Stimulated activated CD4-positive, alpha-beta T cell treated with anti-CD3 and anti-CD28 coated beads, Interleukin-15, amount 100 ng/mL, for 48 hours (primary cell): ENCODE results near the gene SUN5.
"Not testable (repeated sequence)": the region's sequence is repeated elsewhere in the genome, so short reads cannot be mapped to it uniquely, and the experiment has no call there.

ENCODE experiments used
- DNase-seq, 2 donors: peaks; one replicate each; pipeline ENCODE4 v3.0.0-alpha.2; 2020; ENCODE audit warnings: low read depth in 2 of 2

Gene SUN5

GRCh38 chr20:33004141-33004751 lies at the start of gene SUN5:
TSS of gene SUN5 (minus strand) at chr20:33004433. CDS start at chr20:33004340, 93 bp downstream.
- DNase-seq = no peak

GRCh38 chr20:33053291-33054106 lies 49.3 kb upstream of the SUN5 start, which contains the start of gene BPIFB3:
TSS of gene BPIFB3 (plus strand) at chr20:33053903. CDS start at chr20:33055436, 1,533 bp downstream.
- DNase-seq = no peak

- DNase-seq = no peak
Measured at GRCh38 chr20:33051333-33051732, 47.1 kb upstream of the SUN5 start.

GRCh38 chr20:33046412-33046811 lies 42.2 kb upstream of the SUN5 start:
- no peak for DNase-seq

GRCh38 chr20:33045129-33045721 lies 41.0 kb upstream of the SUN5 start:
- not testable (repeated sequence) for DNase-seq

GRCh38 chr20:33043731-33044181 lies 39.5 kb upstream of the SUN5 start:
- DNase-seq = no peak

GRCh38 chr20:33042983-33043730 lies 38.9 kb upstream of the SUN5 start:
- no peak for DNase-seq

GRCh38 chr20:33042430-33042829 lies 38.2 kb upstream of the SUN5 start:
- no peak for DNase-seq

- no peak for DNase-seq
Measured at GRCh38 chr20:33038243-33038642, 34.0 kb upstream of the SUN5 start.

- no peak for DNase-seq
Measured at GRCh38 chr20:33037456-33037855, 33.2 kb upstream of the SUN5 start.

GRCh38 chr20:33034901-33035492 lies 30.8 kb upstream of the SUN5 start:
- no peak for DNase-seq

GRCh38 chr20:33034115-33034514 lies 29.9 kb upstream of the SUN5 start:
- no peak for DNase-seq

- no peak for DNase-seq
Measured at GRCh38 chr20:33033381-33033780, 29.1 kb upstream of the SUN5 start.

- no peak for DNase-seq
Measured at GRCh38 chr20:33032555-33032954, 28.3 kb upstream of the SUN5 start.

GRCh38 chr20:33031531-33031930 lies 27.3 kb upstream of the SUN5 start, which contains the start of gene BPIFB6:
TSS of gene BPIFB6 (plus strand) at chr20:33031648. CDS start at chr20:33031648, 0 bp downstream.
- DNase-seq = no peak

- DNase-seq = no peak
Measured at GRCh38 chr20:33030569-33030968, 26.3 kb upstream of the SUN5 start.

- no peak for DNase-seq
Measured at GRCh38 chr20:33030076-33030475, 25.8 kb upstream of the SUN5 start.

- DNase-seq = no peak
Measured at GRCh38 chr20:33028875-33029274, 24.6 kb upstream of the SUN5 start.

GRCh38 chr20:33027769-33028751 lies 23.8 kb upstream of the SUN5 start:
- DNase-seq = no peak
